Muscle of leg (tissue), 11 donors: ENCODE measurements around the gene INTS7. TPM values are rescaled to one million over a fixed set of nuclear protein-coding genes. Genes with fewer than 3 reads are reported as not detected.
"Not testable (repeated sequence)": the region's sequence is repeated elsewhere in the genome, so short reads cannot be mapped to it uniquely, and the experiment has no call there.

Source experiments
- DNase-seq: peaks from one replicate; pipeline ENCODE4 v3.0.0; 2013
- H3K27ac ChIP-seq: one replicate; pipeline ENCODE4 v1.5.1; 2013; ENCODE audit warnings: mild to moderate bottlenecking, low read length, control low read depth
- H3K27me3 ChIP-seq: one replicate; pipeline ENCODE4 v1.6.1; 2013; ENCODE audit warnings: low read length; ENCODE audit not compliant: control insufficient read depth, insufficient read depth
- H3K36me3 ChIP-seq: one replicate; pipeline ENCODE4 v1.6.1; 2013; ENCODE audit warnings: low read length; ENCODE audit not compliant: control insufficient read depth, insufficient read depth
- H3K4me1 ChIP-seq: one replicate; pipeline ENCODE4 v1.6.1; 2013; ENCODE audit warnings: low read length; ENCODE audit not compliant: control insufficient read depth, insufficient read depth
- H3K4me3 ChIP-seq: one replicate; pipeline ENCODE4 v1.5.1; 2013; ENCODE audit warnings: low read length, control low read depth
- H3K9me3 ChIP-seq: replicated peaks from 2 replicates; pipeline ENCODE4 v1.6.1; 2013; ENCODE audit warnings: low read depth, low read length; ENCODE audit not compliant: control insufficient read depth
- WGBS: methylation state at CpG from one replicate; pipeline ENCODE4 v1.1.5; 2013; ENCODE audit warnings: missing lambda C conversion rate; ENCODE audit not compliant: insufficient coverage; 5-methylcytosine and 5-hydroxymethylcytosine counted together
- polyA plus RNA-seq, 8 donors: library from polyadenylated mRNA; unstranded; fragments of 120-200 nt; gene quantifications; one replicate each; pipeline versions ENCODE4 v1.2.1 to v1.2.3, GENCODE V29; 2013; ENCODE audit warnings: inconsistent platforms in 1 of 8, low replicate concordance in 1 of 8; ENCODE audit not compliant: insufficient read length in 8 of 8, insufficient read depth in 1 of 8
- total RNA-seq: library from RNA; stranded (reverse); fragments of 120-200 nt; gene quantifications from one replicate; pipeline ENCODE4 v1.2.4, GENCODE V29; 2013

Gene INTS7
- total and polyA plus RNA-seq, 9 donors, result 11.3 to 13.9 (median 12.5) TPM

DNA sequence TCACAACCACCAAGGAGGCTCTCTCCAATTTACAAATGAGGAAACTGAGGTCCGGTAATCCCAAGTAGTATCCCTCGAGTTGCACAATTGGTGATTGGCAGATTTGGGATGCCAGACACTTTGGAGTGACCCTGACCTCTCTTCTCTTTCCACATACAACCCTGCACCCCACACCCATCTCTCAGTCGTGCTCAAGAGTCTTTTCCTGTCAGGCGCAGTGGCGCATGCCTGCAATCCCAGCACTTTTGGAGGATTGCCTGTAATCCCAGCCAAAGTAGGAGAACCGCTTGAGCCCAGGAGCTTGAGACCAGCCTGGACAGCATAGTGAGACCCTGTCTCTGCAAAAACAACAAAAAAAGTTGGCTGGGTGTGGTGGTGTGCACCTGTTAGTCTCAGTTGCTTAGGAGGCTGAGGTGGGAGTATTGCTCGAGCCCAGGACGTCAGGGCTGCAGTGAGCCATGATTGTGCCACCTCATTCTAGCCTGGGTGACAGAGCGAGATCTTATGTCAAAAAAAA lies 113.7 kb downstream of the INTS7 start:
- Histone ChIP-seq H3K27me3 (no peaks in the 10 kb centered on the region), H3K4me1 (peaks cover 14% of the 10 kb centered on the region), H3K9me3 (no peaks in the 10 kb centered on the region), H3K4me3 (no peak overlapping the region), H3K27ac (no peak overlapping the region), H3K36me3 (no peaks in the 10 kb centered on the region)
- WGBS, result 81% methylated on average over 5 of the region's 9 CpGs
- no peak for DNase-seq

DNA sequence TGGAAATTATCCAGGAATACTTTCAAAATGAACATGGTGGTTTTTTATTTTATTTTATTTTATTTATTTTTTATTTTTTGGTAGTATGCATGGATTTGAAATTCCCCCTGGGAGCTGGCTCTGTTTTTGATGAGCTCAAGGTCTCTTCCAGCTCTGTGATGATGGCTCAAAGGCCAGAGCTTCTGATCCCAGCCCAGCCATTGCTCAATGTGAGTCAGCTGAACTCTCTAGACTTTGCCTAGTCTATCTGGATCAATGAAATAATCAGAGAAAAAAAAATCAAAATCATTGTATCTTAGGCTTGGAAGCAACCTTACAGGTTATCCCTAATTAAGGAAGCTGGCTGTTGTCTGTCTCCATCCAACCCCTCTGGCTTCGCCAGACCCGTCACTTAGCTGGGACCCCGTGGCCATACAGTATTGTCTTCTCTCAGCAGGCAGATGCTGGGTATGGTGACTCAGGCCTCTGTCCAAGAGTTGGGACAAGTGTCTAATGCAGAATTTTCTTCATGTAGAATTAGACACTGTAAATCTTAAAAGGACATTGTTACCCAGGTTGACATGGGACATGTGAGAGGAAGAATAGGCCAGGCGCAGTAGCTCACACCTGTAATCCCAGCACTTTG lies 114.6 kb downstream of the INTS7 start:
- H3K4me1 ChIP-seq, result peaks cover 14% of the 10 kb centered on the region
- H3K9me3 ChIP-seq, result no peaks in the 10 kb centered on the region
- no peak for DNase-seq
- no peaks in the 10 kb centered on the region for H3K27me3 ChIP-seq
- H3K4me3 ChIP-seq, result no peak overlapping the region
- no peaks in the 10 kb centered on the region for H3K36me3 ChIP-seq
- WGBS, result 89% methylated on average over 3 of the region's 4 CpGs
- no peak overlapping the region for H3K27ac ChIP-seq

DNA sequence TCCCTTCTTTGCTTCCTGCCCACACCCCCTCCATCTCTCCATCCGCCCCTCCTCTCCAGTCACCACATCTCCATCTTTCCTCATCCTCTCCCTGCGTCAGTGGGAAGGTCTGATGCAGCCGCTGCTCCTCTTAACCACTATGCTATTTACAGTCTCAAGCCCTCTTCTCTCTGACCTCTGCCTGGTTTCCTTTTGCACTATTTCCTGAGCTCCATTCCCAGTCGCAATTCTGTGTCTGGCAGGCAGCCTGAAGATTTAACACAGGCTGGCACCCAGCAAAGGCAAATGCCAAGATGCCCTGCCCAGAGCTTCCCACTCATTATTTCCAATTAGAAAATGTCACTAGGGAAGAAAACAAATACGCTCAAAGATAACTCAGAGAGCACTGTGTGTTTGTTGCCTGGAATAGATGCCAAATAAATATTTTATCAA lies 115.2 kb downstream of the INTS7 start:
- Histone ChIP-seq H3K36me3 (no peaks in the 10 kb centered on the region), H3K4me3 (no peak overlapping the region), H3K4me1 (peaks cover 14% of the 10 kb centered on the region), H3K27ac (peak overlapping the region; percentile 38), H3K9me3 (no peaks in the 10 kb centered on the region), H3K27me3 (no peaks in the 10 kb centered on the region)
- 52% methylated on average over 3 of the region's 5 CpGs for WGBS
- DNase-seq, result peak; percentile 54

DNA sequence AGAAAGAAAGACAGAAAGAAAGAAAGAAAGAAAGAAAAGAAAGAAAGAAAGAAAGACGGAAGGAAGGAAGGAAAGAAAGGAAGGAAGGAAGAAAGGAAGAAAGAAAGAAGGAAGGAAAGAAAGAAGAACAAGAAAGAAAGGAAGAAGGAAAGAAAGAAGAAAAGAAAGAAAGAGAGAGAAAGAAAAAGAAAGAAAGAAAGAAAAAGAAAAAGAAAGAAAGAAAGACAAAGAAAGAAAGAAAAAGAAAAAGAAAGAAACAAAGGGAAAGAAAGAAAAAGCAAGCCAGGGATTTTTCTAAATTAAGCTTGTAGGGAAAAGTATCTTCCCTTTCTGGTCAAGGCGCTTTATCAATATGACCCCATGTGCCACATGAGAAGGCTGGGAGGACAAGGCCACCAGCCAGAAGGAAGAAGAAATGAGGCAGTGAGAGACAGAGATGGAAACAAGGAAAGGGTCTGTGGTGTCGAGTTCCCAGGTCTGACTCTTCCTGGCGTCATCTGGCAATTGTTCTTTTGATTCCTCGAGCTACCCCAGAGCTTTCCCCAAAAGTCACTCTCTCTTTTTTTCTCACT lies 116.4 kb downstream of the INTS7 start:
- Histone ChIP-seq H3K4me3 (no peak overlapping the region), H3K27ac (no peak overlapping the region)
- no peak for DNase-seq

DNA sequence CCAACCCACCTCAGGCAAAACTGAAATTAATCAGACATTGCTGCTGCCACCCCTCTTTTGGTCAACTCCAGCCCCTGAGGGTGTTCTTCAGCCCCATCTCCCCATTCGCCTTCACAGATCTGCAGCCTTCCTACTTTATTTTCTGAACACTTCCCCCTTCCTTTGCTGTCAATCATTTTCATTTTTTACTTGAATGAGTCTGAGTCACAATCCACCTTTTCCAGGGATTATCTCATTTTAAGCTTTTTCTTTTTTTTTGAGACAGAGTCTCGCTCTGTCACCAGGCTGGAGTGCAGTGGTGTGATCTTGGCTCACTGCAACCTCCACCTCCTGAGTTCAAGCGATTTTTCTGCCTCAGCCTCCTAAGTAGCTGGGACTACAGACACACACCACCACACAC lies 118.9 kb downstream of the INTS7 start:
- not testable (repeated sequence) for H3K4me1 ChIP-seq, DNase-seq, H3K36me3 ChIP-seq, H3K27ac ChIP-seq, H3K27me3 ChIP-seq, H3K9me3 ChIP-seq, H3K4me3 ChIP-seq
- WGBS, result 70% methylated on average over 1 of the region's 3 CpGs

More for the DNA sequence above, 116.4 kb downstream of the INTS7 start:
- Histone ChIP-seq H3K9me3 (no peaks in the 10 kb centered on the region), H3K4me1 (peaks cover 7% of the 10 kb centered on the region), H3K36me3 (no peaks in the 10 kb centered on the region), H3K27me3 (no peaks in the 10 kb centered on the region)
- WGBS, result 76% methylated on average over 3 of the region's 5 CpGs

DNA sequence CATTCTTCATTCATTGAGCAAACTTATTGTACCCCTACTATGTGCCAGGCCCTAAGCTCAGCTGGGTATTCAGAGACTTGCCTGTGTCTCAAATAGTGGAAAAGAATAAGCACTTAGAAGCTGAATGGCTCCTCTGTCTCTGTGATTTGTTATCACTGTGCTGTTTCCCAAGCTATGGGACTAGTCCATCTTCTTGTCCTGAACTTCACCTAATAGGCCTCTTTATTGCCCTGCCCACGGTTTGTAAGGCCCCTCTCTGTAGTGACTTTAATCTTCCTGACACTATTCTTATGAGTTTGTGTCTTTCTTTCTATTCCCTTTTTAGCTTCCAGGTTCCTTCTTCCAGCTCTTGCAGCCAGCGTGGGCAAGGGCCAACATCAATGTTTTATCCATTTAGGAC lies 119.4 kb downstream of the INTS7 start:
- H3K36me3 ChIP-seq, result no peaks in the 10 kb centered on the region
- WGBS, result no CpG with 5 or more reads among the region's 2 CpGs
- no peaks in the 10 kb centered on the region for H3K9me3 ChIP-seq
- no peak overlapping the region for H3K4me3 ChIP-seq
- H3K27ac ChIP-seq, result no peak overlapping the region
- H3K27me3 ChIP-seq, result no peaks in the 10 kb centered on the region
- DNase-seq, result peak; percentile 29
- H3K4me1 ChIP-seq, result peaks cover 7% of the 10 kb centered on the region

DNA sequence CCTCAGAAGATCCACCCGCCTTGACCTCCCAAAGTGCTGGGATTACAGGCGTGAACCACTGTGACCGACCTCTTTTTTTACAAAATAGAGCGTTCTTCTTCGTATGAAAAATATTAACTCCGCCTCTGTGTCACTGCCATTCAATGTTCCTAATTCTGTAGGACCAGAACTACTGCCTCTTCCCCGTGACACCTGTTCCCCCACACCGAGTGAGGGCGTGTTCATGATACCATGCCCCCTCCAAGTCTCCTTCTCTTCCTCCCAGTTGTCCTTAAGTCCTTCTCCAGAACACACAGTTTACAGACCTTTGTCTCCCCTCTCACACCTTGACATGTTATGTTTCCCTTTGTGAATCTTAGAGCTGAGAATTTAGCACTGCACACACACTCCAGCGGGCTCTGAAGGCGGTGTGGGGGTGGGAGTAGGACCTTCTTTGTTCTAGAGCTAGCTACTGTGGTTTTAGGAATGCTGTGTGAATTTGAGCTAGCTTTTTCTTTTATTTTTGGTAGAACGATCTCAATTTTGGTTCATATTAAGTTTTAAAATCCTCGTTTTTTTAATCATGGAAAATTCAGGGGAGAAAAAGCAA lies 122.4 kb downstream of the INTS7 start:
- Histone ChIP-seq H3K4me1 (no peaks in the 10 kb centered on the region), H3K27me3 (no peaks in the 10 kb centered on the region), H3K9me3 (no peaks in the 10 kb centered on the region), H3K4me3 (no peak overlapping the region), H3K36me3 (no peaks in the 10 kb centered on the region), H3K27ac (no peak overlapping the region)
- DNase-seq, result no peak
- 93% methylated on average over 9 of the region's 13 CpGs for WGBS

DNA sequence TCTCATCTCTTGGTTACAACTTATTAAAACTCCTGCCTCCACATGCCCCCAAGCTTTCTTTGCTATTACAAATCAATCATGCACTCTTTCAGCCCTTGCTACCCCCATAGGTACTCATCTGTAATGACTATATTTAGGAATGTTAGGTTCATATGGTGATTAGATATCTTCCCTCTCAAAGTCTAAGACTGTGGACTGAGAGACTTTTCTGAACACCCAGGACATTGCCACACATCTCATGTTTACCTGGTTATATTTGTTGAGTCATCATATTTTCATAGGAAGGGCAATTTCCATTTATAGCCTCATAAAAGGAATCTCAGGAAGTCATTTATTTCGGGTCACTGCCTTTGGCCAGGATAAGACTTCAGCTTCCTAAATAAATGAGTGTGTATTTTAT lies 123.3 kb downstream of the INTS7 start:
- Histone ChIP-seq H3K4me3 (no peak overlapping the region), H3K27ac (no peak overlapping the region), H3K36me3 (no peaks in the 10 kb centered on the region), H3K4me1 (no peaks in the 10 kb centered on the region), H3K27me3 (no peaks in the 10 kb centered on the region), H3K9me3 (no peaks in the 10 kb centered on the region)
- no CpG with 5 or more reads among the region's 1 CpG for whole genome bisulfite sequencing
- no peak for DNase-seq

DNA sequence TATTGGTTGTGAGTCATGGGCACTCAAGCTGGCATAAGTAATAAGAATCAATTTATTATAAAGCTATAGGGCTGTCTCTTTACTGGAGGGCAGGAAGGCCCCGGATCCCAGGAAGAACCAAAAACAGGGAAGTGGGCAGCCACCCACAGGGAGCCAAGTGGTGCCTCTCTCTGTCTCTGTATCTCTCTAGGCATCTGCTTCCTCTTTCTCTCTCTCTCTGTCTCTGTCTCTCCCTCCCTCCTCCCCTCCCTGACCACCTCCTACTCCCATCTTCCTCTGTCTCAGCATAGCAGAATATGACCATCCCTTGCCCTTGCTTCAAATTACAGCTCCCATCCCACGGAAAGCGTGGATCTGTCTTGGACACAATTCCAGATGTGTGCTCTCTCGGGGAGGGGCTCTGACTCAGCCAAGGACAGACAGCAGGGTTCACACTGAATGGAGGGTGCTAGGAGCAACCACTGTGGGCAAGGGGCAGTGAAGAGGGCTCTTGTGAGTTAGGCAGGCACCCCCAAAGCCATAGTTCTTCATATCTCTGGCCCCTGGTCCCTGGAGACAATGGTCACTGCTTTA lies 124.4 kb downstream of the INTS7 start:
- H3K4me3 ChIP-seq, result no peak overlapping the region
- H3K27me3 ChIP-seq, result no peaks in the 10 kb centered on the region
- H3K9me3 ChIP-seq, result no peaks in the 10 kb centered on the region
- no peaks in the 10 kb centered on the region for H3K4me1 ChIP-seq
- no peak for DNase-seq
- H3K27ac ChIP-seq, result no peak overlapping the region
- H3K36me3 ChIP-seq, result no peaks in the 10 kb centered on the region
- no CpG with 5 or more reads among the region's 4 CpGs for WGBS

DNA sequence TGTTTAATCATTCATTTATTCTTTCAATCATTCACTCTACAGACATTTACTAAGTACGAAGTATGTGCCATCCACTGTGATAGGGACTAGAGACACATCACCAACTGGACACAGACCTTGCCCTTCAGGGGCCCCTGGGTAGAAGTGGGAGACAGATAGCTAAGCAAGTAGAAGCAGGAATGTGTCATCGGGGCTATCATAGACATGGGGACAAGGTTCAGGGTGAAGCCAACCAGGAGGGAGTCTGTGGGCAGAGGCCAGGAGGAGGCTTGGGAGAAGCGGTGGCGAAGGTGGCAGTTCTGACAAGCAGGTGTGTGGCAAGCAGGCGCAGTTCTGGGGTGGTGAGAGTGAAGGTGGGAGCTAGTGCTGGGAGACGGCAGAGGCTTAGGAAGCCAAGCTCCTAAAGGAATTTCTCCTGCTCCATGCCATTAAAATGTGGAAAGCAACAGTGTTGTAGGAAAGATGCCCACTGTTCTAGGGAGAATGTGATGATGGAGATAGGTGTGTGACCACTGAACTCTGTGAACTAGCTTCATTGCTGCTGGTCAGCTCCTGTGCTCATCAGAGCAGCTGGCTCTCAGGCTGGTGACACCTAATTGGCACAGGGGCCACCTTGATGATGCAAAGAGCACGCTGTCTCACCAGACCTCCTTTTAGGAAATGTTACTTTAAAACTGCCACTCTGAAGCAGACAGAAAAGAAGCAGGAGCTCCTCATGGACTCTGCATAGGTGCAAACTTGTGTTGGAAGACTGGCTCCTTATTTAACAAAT lies 125.1 kb downstream of the INTS7 start:
- Histone ChIP-seq H3K4me3 (no peak overlapping the region), H3K27me3 (no peaks in the 10 kb centered on the region), H3K4me1 (no peaks in the 10 kb centered on the region), H3K36me3 (no peaks in the 10 kb centered on the region), H3K27ac (no peak overlapping the region), H3K9me3 (no peaks in the 10 kb centered on the region)
- DNase-seq, result no peak
- 79% methylated on average over 6 of the region's 7 CpGs for WGBS
